ENCODE data around the gene SAMM50. TPM values are rescaled to one million over a fixed set of nuclear protein-coding genes. Genes with fewer than 3 reads are reported as not detected.
A peak's percentile ranks its signal among the peaks of the same experiment; 100 is the strongest.

Gene SAMM50
- total RNA-seq, 1 donor from 2014 or later: 32.6 TPM

DNA sequence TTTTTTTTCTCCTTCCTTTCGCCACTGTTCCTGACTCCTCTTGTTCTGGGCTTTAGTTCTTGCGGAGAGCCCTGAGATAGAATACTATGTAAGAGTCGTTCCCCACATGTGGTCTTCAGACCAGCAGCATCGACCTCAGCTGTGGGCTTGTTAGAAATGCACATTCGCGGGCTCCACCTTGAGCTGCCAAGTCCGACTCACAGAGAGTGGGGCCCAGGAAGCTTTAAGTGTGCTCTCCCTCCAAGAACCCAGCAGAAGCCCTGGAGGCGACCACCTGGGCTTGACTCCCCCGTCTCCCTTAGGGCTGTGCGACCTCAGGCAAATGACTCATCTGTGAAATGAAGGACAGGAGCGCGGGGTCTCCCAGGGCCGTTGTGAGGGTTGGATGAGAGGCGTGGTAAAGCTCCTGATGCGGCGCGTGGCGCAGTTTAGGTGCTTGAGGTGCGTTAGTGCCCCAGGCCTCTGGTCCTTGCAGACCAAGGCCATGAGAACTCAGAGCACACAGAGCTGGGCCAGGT lies 18.8 kb downstream of the SAMM50 start:
- H3K27me3 ChIP-seq (ENCODE audit: control insufficient read depth, insufficient read depth, low read length): no peaks in the 10 kb centered on the region
- FAIRE-seq (no peak), DNase-seq (ENCODE audit: low read depth) (no peak)
- no peak overlapping the region for H3K4me3 ChIP-seq (ENCODE audit: low read depth, low read length)
- peaks cover 31% of the 10 kb centered on the region for H3K36me3 ChIP-seq (ENCODE audit: control insufficient read depth, insufficient read depth, low read length)
- TF ChIP-seq, protein P1, sequence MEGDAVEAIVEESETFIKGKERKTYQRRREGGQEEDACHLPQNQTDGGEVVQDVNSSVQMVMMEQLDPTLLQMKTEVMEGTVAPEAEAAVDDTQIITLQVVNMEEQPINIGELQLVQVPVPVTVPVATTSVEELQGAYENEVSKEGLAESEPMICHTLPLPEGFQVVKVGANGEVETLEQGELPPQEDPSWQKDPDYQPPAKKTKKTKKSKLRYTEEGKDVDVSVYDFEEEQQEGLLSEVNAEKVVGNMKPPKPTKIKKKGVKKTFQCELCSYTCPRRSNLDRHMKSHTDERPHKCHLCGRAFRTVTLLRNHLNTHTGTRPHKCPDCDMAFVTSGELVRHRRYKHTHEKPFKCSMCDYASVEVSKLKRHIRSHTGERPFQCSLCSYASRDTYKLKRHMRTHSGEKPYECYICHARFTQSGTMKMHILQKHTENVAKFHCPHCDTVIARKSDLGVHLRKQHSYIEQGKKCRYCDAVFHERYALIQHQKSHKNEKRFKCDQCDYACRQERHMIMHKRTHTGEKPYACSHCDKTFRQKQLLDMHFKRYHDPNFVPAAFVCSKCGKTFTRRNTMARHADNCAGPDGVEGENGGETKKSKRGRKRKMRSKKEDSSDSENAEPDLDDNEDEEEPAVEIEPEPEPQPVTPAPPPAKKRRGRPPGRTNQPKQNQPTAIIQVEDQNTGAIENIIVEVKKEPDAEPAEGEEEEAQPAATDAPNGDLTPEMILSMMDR (IDR thresholded peaks at IDR 0.05; ENCODE audit: insufficient read depth, low read length, severe bottlenecking): no peak

DNA sequence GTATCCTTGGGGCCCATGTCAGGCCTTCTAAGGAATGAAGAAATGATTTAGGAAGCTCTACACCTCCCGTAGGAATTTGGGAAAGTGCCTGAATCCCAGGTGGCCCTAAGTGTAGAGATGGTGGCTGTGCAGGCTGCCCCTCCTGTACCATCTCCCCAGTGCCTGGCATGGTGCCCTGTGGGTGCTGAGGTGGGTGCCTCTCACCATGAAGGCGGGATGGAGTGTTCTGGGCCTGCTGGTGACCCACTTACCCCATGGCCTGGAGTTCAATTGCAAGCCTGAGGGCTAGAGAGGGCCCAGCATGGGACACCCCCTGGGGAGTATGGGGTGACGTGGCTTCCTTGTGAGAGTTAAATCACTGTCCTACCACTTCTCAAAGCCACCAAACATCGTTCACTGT lies 19.8 kb downstream of the SAMM50 start:
- FAIRE-seq (peak; percentile 23), DNase-seq (ENCODE audit: low read depth) (no peak)
- TF ChIP-seq, protein P1 (IDR thresholded peaks at IDR 0.05; ENCODE audit: insufficient read depth, low read length, severe bottlenecking): no peak
- Histone ChIP-seq H3K36me3 (ENCODE audit: control insufficient read depth, insufficient read depth, low read length) (peaks cover 31% of the 10 kb centered on the region), H3K4me3 (ENCODE audit: low read depth, low read length) (no peak overlapping the region), H3K27me3 (ENCODE audit: control insufficient read depth, insufficient read depth, low read length) (no peaks in the 10 kb centered on the region)

DNA sequence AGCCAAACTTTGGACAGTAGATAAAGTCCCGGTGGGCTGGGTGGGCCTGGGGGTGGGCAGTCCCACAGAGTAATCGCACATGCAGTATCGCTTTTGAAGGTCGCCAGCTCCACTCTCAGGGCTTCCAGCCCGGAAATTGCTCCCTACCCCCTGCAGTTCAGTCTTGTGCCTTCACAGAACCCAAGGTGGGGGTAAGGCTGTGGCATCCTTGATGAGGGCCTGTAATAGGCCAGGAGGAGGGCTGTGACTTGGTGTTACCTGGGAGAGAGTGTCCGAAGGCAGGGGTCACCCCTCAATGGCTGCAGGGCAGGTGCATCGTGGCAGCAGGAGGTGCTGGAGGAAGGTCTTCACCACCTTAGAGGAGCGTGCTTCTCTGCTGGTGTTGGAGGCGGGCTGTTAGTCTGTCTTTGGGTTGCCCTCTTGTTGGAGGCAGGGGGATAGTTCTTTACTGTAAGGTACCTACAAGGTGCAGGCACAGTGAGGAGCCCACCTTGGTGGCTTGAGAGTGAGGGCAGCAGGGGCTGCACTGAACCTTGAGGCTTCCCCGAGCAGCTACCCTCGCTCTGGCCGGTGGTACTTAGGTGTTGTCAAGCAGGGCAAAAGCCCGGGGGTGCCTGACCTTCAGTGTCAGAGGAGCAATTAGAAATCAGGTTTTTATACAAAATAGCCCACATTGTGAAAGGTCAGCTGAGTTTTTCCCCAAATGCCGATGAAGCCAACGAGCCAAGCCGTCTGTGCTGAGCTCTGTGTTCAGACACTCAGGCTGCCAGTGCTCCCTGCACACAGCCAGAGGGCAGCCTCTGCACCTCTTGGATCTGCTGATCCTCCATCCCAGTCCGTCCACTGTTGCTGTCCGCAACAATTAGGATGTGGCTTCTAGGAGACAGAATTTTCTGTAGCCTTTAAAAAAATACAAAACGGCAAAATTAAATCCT lies 21.9 kb downstream of the SAMM50 start:
- H3K27me3 ChIP-seq (ENCODE audit: control insufficient read depth, insufficient read depth, low read length): no peaks in the 10 kb centered on the region
- TF ChIP-seq, protein P1 (IDR thresholded peaks at IDR 0.05; ENCODE audit: insufficient read depth, low read length, severe bottlenecking): no peak
- peaks cover 35% of the 10 kb centered on the region for H3K36me3 ChIP-seq (ENCODE audit: control insufficient read depth, insufficient read depth, low read length)
- H3K4me3 ChIP-seq (ENCODE audit: low read depth, low read length): no peak overlapping the region
- no peak for FAIRE-seq
- no peak for DNase-seq (ENCODE audit: low read depth)

DNA sequence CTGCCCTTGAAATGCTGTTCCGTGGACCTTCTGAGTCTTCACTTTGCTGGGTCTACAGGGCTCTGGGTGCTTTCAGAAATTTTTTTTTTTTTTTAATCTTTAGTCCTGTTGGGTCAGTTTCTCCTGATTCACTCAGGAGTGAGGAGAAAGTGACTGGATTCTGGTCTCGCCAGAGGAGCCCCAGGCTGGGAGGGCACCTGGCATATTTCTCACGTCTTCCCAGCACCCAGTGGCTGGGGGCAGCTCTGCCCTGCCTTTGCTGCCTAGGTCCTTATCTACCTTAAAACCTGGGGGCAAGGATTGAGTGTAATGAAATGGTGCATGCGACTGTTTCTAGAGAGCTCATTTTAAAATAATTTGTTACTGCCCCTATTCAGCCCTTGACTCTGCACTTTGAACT lies 23.3 kb downstream of the SAMM50 start:
- Histone ChIP-seq H3K27me3 (ENCODE audit: control insufficient read depth, insufficient read depth, low read length) (no peaks in the 10 kb centered on the region), H3K36me3 (ENCODE audit: control insufficient read depth, insufficient read depth, low read length) (peaks cover 30% of the 10 kb centered on the region), H3K4me3 (ENCODE audit: low read depth, low read length) (no peak overlapping the region)
- TF ChIP-seq, protein P1 (IDR thresholded peaks at IDR 0.05; ENCODE audit: insufficient read depth, low read length, severe bottlenecking): no peak
- no peak for FAIRE-seq
- no peak for DNase-seq (ENCODE audit: low read depth)

DNA sequence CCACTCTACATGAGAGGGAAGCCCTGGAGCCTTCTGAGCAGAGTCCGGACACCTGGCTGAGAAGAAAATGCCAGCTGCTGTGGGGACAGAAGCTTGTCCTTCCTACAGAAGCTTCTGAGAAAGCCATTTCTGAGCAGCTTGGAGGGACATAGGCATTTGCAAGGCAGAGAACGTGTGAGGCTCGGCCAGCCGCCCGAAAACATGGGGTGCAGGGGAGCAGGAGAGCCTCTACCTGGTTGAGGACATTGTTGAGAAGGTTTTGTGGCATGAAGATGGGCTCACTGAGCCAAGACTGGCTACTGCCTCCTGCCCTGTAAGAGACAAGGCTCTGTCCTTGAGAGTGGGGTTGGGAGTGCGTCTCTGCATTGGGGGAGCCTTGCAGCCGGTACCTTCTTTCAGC lies 25.3 kb downstream of the SAMM50 start:
- Histone ChIP-seq H3K36me3 (ENCODE audit: control insufficient read depth, insufficient read depth, low read length) (peaks cover 31% of the 10 kb centered on the region), H3K4me3 (ENCODE audit: low read depth, low read length) (no peak overlapping the region), H3K27me3 (ENCODE audit: control insufficient read depth, insufficient read depth, low read length) (no peaks in the 10 kb centered on the region)
- TF ChIP-seq, protein P1 (IDR thresholded peaks at IDR 0.05; ENCODE audit: insufficient read depth, low read length, severe bottlenecking): no peak
- DNase-seq (ENCODE audit: low read depth): no peak
- FAIRE-seq: no peak
